ENCODE measurements around the gene TMEM41B.
"Not testable (repeated sequence)": the region's sequence is repeated elsewhere in the genome, so short reads cannot be mapped to it uniquely, and the experiment has no call there.

The TMEM41B gene, protein sequence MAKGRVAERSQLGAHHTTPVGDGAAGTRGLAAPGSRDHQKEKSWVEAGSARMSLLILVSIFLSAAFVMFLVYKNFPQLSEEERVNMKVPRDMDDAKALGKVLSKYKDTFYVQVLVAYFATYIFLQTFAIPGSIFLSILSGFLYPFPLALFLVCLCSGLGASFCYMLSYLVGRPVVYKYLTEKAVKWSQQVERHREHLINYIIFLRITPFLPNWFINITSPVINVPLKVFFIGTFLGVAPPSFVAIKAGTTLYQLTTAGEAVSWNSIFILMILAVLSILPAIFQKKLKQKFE

DNA sequence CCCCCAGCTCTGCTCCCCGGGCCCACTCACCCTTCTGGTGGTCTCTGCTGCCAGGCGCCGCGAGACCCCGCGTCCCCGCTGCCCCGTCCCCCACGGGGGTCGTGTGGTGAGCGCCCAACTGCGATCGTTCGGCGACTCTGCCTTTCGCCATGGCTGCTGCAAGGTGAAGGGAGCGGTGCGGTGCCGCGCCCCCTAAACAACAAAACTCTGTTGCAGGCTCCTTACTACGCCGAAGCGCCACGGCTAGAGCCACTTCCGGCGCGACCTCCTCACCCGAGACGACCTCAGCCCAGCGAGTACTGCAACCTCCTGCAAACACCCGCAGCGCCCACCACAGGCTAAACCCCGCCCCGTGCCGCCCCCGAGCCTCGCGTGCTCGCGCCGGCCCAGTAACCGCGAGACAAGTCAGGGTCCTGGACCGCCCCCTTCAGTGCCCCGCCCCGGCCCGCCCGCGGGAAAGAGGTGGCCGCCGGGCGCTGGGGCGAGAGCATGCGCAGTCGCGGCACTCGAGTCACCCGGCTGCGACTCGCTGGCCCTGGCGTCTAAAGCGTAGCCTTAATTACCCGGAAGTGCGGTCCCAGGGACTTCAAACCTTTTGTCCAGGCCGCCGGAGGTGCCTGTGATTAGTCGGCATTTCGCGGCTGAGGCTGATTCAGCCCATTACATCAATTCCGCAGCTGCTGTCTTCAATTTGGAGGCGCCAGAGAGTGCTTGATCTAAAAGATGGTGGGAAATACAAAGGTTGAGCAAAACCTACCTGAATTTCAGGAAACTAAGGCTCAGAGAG, at the start of gene TMEM41B:
Gene TMEM41B, minus strand, starts transcription at position 303 of the 787 bp plus-strand sequence. Its CDS starts 152 bp downstream, at position 151.
- DNase-seq = peak; percentile 97

DNA sequence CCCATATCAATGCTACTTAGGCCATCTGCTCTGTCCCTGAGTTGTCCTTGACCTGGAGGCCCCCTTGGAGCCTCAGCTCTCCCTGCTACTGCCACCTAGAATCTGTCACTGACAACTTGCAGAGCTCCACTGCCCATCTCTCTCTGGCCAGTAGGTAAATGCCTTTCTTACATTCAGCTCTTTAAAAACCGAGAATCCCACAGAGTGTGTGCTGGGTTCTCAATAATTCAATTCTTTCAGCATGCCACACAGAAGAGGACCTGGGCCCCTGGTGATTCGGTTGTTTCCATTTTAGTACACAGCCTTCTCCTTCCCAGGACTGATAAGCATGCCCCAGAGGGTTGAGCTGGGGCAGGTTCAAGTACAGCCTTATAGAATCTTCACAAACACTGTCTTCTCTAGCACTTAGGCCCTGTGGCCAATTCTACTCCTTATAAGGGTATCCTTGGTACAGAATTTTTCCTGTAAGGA, 48.0 kb upstream of the TMEM41B start:
- DNase-seq = no peak

DNA sequence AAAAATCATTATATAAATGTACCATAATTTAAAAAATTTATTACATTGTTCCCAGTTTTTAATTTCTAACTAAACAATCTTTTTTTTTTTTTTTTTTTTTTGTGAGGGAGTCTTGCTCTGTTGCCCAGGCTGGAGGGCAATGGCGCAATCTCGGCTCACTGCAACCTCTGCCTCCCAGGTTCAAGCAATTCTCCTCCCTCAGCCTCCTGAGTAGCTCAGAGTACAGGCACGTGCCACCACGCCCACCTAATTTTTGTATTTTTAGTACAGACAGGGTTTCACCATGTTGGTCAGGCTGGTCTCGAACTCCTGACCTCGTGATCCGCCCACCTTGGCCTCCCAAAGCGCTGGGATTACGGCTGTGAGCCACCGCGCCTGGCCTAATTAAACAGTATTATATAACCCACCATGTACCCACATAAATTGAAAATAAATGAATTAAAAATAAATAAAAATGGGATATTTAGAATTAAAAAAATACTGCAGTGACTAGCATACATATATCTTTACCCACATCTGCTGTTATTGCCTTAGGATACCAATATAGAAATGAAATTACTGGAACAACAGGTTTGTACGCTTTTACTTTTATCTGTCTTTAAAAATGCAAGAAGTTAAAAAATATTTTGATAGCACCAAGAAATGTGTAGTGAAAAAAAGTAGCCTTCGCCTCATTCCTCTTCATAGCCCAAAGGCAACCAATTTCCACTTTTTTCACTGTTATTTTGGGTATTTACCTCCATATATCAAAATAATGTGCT, 46.6 kb upstream of the TMEM41B start:
- DNase-seq = not testable (repeated sequence)

DNA sequence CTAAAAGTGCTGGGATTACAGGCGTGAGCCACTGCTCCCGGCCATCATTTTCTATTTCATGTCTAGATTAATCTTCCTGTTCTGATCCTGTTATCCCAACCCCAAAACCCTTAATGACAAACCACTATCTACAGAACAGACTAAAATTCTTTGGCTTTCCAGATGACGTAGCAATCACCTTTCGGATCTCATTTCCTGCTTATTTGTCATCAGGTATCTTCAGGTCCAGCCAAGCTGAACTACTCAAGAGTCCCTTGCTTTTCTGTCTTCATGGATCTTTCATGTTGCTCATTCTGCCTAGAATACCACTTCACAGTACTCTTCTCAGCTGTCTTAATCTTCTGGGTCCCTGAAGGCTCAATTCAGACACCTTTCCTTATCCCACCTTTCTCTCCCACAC, 42.6 kb upstream of the TMEM41B start:
- DNase-seq = no peak

DNA sequence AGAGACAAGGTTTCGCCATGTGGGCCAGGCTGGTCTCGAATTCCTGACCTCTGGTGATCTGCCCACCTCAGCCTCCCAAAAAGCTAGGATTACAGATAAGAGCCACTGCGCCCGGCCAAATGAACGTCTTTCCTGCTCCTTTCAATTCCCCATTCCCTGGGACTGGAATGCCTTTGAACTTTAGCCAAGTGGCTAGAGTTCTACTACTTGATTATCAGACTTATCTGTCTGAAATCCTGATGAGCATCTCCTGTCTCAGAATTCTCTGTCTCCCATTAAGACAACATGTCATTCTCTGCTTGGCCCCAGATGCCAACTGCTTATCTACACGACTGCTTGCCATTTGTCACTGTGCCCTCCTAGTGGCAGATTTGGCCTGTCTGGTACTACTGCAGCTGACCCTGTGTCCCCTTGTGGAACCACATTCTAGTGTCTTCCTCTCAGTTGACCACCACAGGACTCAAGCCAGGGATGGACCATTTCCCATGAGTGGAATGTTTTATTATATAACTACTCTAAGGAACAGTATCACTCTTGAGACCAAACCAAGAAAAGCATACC, 37.0 kb upstream of the TMEM41B start:
- no peak for DNase-seq

DNA sequence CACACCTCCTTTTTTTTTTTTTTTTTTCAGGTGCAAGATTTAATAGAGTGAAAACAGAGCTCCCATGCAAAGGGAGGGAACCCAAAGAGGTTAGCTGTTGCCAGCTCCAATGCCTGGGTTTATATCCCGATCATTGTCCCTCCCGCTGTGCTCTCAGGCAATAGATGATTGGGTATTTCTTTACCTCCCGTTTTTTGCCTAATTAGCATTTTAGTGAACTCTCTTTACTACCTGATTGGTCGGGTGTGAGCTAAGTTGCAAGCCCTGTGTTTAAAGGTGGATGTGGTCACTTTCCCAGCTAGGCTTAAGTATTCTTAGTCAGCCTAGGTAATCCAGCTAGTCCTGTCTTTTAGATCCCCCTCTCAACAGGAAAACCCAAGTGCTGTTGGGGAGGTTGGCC, 33.4 kb upstream of the TMEM41B start:
- DNase-seq = not testable (repeated sequence)

DNA sequence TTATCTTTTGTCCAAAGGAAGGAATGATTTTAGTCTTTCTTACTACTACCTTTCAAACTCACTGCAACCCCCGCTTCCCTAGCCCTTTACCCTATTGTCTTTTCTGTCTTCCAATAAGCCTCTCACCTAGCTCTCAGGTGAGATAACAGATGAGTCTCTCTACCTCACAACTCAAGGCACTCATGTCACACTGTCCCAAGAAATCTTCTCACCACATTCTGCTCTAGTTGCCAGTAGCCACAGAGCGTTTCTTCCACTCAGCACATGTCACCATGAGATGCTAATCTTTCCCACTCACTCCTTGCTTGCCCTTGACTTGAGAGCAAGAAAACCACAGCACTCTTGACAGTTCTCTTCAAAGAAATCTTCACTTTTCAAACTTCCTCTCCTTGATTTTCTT, 32.7 kb upstream of the TMEM41B start:
- DNase-seq = no peak

DNA sequence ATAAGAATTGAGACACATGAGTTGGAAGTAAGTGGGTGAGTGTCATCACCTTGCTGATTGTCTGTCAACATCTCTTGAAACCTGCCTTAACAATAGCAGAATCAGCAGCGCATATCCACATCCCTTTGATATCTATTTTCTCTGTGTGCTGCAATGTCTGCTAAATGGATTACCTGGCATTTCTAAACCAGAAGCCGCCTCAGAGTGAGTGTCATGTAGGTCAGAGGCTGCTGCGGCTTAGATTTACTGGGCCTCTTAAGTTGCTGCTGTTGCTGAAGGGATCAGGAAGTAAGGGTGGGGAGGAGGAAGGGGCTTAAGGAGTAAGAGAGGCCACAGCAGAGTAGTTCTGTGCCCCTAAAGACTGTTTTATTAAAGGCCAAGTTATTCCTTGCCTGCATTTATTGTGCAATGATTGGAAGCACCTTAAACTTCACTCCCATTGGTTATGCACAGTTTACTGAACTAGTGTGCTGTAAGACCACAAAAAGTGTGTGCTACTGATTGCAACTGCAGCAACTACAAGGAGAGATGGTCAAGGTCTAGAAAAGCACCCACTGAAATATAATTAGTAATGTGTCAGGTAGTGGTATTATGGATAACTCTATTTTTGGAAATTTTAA, 29.8 kb upstream of the TMEM41B start:
- no peak for DNase-seq

DNA sequence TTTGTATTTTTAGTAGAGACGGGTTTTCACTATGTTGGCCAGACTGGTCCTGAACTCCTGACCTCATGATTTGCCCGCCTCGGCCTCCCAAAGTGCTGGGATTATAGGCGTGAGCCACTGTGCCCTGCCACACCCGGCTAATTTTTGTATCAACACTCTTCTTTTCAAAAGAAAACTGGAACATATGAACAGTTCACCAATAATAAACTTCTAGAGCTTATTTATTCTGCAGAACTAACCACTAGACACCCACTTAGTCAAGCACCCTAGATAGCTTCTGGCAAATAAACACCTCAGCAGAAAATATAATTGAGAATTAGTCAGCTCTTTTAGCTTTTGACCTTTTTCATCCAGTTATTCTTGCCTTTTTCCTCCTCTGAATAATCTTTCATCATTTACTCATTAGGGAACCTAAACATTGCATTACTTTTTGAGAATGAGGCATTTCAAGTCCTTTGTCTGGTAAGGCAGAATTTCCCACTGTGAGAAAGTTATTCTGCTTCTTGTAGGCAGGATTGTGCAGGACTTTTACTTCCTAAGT, 27.3 kb upstream of the TMEM41B start:
- no peak for DNase-seq

DNA sequence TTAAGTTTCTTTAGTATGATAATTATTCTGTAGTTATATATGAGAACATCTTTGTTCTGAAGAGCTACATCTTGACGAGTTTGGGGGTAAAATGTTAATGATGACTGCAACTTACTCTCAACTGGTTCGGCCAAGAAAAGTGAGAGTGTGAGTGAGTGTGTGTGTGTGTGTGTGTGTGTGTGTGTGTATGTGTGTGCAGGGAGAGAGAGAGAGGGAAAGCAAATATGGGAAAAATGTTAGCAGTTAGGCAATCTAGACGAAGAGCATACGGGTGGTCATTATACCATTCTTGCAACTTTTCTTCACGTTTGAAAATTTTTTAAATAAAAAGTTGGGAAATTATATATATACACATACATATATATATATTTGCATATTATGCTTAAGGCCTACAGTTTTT, 18.3 kb upstream of the TMEM41B start:
- DNase-seq = no peak

DNA sequence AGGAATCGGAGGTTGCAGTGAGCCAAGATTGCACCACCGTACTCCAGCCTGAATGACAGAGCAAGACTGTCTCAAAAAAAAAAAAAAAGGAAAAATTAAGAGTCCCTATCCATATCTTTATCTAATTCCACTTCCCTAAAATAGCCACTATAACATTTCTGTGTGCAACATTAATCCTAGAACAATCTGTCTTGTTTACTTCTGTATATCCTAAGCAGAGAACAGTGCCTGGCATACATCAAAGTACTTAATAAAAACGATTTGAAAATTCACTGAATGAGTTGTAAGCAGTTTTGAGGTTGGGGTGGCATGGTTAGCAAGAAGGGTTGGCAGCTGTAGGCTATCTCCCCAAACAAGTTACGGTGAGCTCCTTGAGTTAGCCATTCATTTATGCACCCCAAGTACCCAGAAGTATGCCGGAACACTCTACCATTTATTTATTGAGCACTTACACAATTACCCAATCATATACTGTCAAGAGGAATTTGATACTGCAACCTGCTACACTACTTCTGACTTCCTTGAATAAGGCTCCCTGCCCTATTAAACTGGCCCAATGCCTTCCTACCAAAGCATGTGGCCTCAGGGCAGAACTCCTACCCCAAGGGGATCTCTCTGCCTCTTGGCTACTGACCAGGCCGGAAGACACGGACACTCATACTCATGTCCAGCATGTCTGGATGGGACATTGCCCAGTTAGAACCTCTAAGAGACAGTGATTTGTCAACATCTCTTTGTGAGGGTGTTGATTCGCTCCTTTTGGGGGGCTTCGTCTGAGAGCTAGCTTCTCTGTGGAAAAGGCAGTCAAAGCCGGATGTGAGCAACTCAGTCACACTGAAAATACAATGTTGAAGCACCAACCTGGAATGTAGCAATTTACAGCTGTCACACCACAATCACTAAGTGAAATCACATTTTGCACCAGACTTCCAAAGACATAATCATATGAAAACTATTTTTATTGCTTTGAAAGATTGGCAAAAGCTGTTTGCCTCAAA, 16.3 kb upstream of the TMEM41B start:
- DNase-seq = no peak

DNA sequence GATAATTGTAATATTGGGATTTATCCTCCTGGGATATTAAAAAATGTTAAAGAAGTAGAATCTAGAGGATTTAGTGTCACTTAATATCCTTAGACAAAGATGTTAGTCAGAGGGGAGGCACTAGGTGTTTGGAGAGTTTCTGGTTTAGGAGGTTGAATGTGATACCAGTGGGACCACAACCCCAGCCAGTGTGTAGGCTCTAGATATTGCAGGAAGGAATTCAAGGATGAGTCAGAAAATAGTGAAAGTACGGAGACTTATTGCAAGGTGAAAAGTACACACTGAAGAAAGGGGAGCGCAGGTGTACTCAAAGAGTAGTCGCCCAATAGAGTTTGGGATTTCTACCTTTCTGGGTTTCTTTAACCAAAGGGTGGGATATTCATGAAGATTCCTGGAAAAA, 5.7 kb upstream of the TMEM41B start:
- no peak for DNase-seq

DNA sequence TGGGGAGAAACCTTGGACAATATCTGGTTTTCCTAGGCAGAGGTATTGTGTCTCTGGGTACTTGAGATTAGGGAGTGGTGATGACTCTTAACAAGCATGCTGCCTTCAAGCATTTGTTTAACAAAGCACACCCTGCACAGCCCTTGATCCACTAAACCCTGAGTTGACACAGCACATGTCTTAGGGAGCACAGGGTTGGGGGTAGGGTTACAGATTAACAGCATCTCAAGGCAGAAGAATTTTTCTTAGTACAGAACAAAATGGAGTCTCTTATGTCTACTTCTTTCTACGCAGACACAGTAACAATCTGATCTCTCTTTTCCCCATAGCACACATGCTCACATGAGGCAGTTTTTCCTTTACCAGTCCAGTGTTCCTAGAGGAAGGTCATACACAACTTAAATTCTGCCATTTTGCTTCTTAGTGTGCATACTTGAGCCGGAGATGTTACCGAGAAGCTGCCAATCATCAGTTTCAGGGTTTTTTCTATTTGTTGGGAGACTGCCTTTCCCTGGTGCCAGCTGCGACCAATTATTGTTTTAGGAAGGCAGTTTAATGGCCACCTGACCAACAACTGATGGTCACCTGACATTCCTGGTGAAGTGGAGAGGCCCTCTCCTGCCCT, 5.1 kb upstream of the TMEM41B start:
- not testable (repeated sequence) for DNase-seq

DNA sequence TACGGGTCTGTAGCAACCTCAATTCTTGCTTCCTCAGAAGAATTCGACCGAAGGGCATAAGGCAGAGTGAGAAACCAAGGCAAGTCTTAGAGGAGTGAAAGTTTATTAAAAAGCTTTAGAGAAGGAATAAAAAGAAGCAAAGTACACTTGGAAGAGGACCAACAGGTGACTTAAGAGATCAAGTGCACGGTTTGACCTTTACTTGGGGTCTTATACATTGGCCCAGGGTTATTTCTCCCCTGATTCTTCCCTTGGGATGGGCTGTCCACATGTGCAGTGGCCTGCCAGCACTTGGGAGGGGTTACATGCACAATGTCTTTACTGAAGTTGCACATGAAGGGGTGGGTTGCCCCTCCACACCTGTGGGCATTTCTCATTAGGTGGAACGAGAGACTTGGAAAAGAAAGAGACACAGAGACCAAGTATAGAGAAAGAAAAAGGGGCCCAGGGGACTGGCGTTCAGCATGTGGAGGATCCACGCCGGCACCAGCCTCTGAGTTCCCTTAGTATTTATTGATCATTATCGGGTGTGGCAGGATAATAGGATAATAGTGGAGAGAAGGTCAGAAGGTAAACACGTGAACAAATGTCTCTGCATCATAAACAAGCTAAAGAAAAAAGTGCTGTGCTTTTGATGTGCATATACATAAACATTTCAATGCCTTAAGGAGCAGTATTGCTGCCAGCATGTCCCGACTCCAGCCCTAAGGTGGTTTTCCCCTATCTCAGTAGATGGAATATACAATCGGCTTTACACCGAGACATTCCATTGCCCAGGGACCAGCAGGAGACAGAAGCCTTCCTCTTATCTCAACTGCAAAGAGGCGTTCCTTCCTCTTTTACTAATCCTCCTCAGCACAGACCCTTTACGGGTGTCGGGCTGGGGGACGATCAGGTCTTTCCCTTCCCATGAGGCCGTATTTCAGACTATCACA, 4.3 kb upstream of the TMEM41B start:
- DNase-seq = not testable (repeated sequence)

DNA sequence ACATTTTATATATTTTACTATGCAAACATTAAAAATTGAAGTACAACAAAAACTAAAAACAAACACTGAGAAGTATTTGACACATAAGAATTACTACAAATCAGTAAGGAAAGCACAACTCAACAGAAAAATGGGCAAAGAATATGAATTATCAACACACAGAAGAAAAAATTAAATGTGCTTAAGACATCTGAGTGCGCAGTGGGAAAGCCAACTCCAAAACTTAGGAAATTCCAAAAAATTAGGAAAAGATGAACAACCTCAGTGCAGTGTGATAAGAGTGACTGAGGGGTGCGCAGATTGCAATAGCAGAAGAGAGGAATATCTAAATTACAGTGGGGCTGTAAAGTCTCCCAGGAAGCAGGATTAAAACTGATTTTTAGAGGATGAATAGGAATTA, 1.9 kb upstream of the TMEM41B start:
- DNase-seq = no peak

DNA sequence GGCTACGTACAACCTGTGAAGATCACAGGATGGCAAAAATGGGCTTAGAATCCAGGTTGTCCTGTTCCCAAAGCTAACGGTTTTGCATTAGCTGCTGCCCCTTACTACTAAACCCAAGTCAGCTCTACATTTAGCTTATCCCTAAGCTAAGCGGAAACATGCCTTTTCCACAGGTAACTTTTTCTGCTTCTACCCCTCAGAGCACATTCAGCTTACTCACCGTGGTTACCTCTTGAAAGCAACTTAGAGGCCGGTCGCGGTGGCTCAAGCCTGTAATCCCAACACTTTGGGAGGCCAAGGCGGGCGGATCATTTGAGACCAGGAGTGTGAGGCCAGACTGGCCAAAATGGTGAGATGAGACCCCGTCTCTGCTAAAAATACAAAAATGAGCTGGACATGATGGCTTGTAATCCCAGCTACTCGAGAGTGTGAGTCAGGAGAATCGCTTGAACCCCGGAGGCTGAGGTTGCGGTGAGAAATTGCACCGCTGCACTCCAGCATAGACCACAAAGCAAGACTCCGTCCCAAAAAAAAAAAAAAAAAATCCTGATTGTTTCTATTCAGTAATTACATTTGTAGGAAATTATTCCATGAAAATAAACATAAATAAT, 790 bp upstream of the TMEM41B start:
- DNase-seq = no peak

DNA sequence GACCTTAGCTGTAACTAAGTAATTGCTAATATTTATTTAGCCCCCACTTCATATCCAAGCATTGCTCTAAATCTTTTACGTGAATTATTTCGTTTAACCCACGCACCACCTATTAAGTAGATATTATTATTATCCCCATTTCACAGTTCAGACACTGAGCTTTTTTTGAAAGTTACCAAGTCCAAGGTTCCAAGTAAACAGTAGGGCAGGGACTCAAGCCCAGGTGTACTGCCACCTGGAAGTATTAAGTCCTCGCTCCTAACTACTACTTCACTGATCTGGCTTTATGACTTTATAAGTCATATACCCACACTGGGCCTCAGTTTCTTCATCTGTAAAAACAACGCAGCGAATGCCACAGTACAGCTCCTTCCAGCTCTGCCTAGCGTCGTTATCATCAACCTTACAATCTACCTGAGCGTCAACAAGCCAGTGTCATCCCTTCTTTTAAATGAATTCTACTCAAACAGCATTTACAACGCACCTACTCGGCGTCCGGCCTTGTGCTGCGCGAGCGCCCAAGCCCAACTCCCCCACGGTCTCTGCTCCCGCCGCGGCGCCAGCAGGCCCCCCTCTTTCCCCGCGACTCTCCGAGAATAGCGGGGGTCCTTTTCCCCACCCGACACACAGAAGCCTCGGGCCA, 624 bp downstream of the TMEM41B start:
- peak; percentile 10 for DNase-seq

DNA sequence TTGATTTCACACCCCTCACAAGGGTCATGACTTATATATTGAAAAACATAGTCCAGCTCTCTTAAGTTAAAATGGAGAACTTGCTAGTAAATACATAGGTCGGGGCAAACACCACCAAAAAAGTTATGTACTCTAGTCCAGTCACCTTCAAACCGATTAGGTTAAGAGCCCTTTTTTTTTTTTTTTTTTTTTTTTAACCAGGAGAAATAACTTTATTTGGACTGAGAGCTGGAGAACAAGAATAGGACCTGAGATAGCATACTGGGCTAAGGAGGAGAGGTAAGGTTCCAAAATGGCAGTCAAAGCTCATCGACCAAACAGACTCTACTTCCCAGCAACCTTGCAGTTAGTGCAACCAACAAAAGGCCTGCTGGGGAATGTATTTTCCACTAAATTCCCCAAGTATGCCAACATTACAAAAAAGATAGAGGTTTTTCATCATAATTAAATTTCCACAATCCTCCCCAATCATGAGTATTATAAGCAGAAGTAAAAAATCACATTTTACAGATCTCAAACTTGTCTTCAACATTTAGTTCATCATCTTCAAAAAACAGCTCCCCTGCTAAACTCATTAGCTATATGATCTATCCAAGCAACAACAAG, 3.8 kb downstream of the TMEM41B start:
- no peak for DNase-seq
